Measurements from ENCODE around the gene TCP11X2.
"Not testable (repeated sequence)": the region's sequence is repeated elsewhere in the genome, so short reads cannot be mapped to it uniquely, and the experiment has no call there.

GRCh38 chrX:102458615-102459014 is 13.0 kb downstream of the TCP11X2 start:
- TF ChIP-seq POLR2A, CTCF, POLR2AphosphoS5, EP300 (IDR thresholded peaks at IDR 0.05): not testable (repeated sequence)

Data from upper lobe of left lung (tissue), 4 donors.